Frontal cortex (tissue), 4 donors: ENCODE data around the gene CCHCR1. TPM values are rescaled to one million over a fixed set of nuclear protein-coding genes. Genes with fewer than 3 reads are reported as not detected.
"Not testable (repeated sequence)": the region's sequence is repeated elsewhere in the genome, so short reads cannot be mapped to it uniquely, and the experiment has no call there.

Experiments
- DNase-seq, 2 donors: peaks; one replicate each; pipeline ENCODE4 v3.0.0; 2012; ENCODE audit warnings: low spot score in 2 of 2
- FAIRE-seq: peaks from 2 replicates; lab custom pipeline; 2012; peaks lifted over from hg19 to GRCh38; lab: Jason Lieb, UNC
- total RNA-seq: library from RNA; depleted of rRNA; stranded (reverse); fragments of >200 nt; gene quantifications from one replicate; pipeline ENCODE4 v1.2.3, GENCODE V29; 2014
- donor health status: control.
- donor health status: control.
- donor health status: control.

The CCHCR1 gene
- total RNA-seq = 5.7 TPM

GRCh38 chr6:31157513-31158139, at the start of gene CCHCR1:
TSS of gene CCHCR1 (minus strand) at chr6:31157802. CDS start at chr6:31157600, 202 bp downstream.
- DNase-seq = peak; percentile 41 to 50
- no peak for FAIRE-seq

- DNase-seq (no peak), FAIRE-seq (no peak)
Observed at GRCh38 chr6:31205638-31206037, 48.0 kb upstream of the CCHCR1 start.

- no peak for FAIRE-seq
Observed at GRCh38 chr6:31204751-31205145, 47.1 kb upstream of the CCHCR1 start.

GRCh38 chr6:31203345-31203979, 45.9 kb upstream of the CCHCR1 start:
- no peak for FAIRE-seq
- DNase-seq = no peak

More at GRCh38 chr6:31204751-31205145, 47.1 kb upstream of the CCHCR1 start:
- DNase-seq = no peak

GRCh38 chr6:31202259-31203166, 44.9 kb upstream of the CCHCR1 start:
- FAIRE-seq = no peak
- no peak for DNase-seq

- not testable (repeated sequence) for FAIRE-seq, DNase-seq
Observed at GRCh38 chr6:31199105-31199452, 41.5 kb upstream of the CCHCR1 start.

- FAIRE-seq (no peak), DNase-seq (peak in 1 of 2 donors; percentile 61)
Observed at GRCh38 chr6:31197559-31198305, 40.1 kb upstream of the CCHCR1 start.

- not testable (repeated sequence) for DNase-seq, FAIRE-seq
Observed at GRCh38 chr6:31196251-31197022, 38.8 kb upstream of the CCHCR1 start.

GRCh38 chr6:31195308-31195979, 37.8 kb upstream of the CCHCR1 start:
- FAIRE-seq = not testable (repeated sequence)

GRCh38 chr6:31194061-31194834, 36.6 kb upstream of the CCHCR1 start:
- no peak for FAIRE-seq
- no peak for DNase-seq

More at GRCh38 chr6:31195308-31195979, 37.8 kb upstream of the CCHCR1 start:
- not testable (repeated sequence) for DNase-seq

GRCh38 chr6:31193206-31193605, 35.6 kb upstream of the CCHCR1 start:
- DNase-seq (no peak), FAIRE-seq (no peak)

- not testable (repeated sequence) for FAIRE-seq
- DNase-seq = peak in 1 of 2 donors; percentile 48
Observed at GRCh38 chr6:31192431-31193105, 35.0 kb upstream of the CCHCR1 start.

GRCh38 chr6:31190488-31190887, 32.9 kb upstream of the CCHCR1 start:
- FAIRE-seq = no peak

GRCh38 chr6:31189223-31189622, 31.6 kb upstream of the CCHCR1 start:
- FAIRE-seq, DNase-seq: not testable (repeated sequence)

More at GRCh38 chr6:31190488-31190887, 32.9 kb upstream of the CCHCR1 start:
- no peak for DNase-seq

GRCh38 chr6:31187780-31188194, 30.2 kb upstream of the CCHCR1 start:
- FAIRE-seq = no peak

GRCh38 chr6:31186052-31186734, 28.6 kb upstream of the CCHCR1 start:
- FAIRE-seq (no peak), DNase-seq (no peak)

More at GRCh38 chr6:31187780-31188194, 30.2 kb upstream of the CCHCR1 start:
- no peak for DNase-seq

GRCh38 chr6:31185695-31186051, 28.1 kb upstream of the CCHCR1 start:
- not testable (repeated sequence) for DNase-seq, FAIRE-seq
